Measurements from ENCODE around the gene GPC6. TPM values are rescaled to one million over a fixed set of nuclear protein-coding genes. Genes with fewer than 3 reads are reported as not detected.

GPC6 gene
- total and polyA plus RNA-seq, 10 donors = 0.22 to 9.3 (median 4.5) TPM

- Histone ChIP-seq H3K4me1 (peaks cover 0 to 26% (median 7%) of the 10 kb centered on the region in 6 donors), H3K27ac (peak overlapping the region in 6 of 8 donors; percentile 3 to 73 (median 58)), H3K36me3 (no peaks in the 10 kb centered on the region), H3K27me3 (replicated peaks in 1 of 7) (no peaks in the 10 kb centered on the region), H3K9me3 (no peaks in the 10 kb centered on the region), H3K4me3 (no peak overlapping the region)
- DNase-seq = no peak
- TF ChIP-seq POLR2AphosphoS5 (IDR thresholded peaks at IDR 0.05) (no peak), CTCF (IDR thresholded peaks at IDR 0.05 in 8 of 11, conservative IDR thresholded peaks at IDR 0.05 in 3 of 11) (no peak), POLR2A (IDR thresholded peaks at IDR 0.05) (no peak)
- intact Hi-C loops (cut with DNase I; ENCODE audit: low total_unique reads) = no loop called here
- 91 to 96% (median 95%) methylated on average over 3 of the region's 3 CpGs for WGBS, 5 donors
These were observed 1083.0 kb downstream of the GPC6 start for GRCh38 chr13:94309576-94309975.

GRCh38 chr13:94309997-94310855 is 1083.6 kb downstream of the GPC6 start:
- Histone ChIP-seq H3K4me3 (no peak overlapping the region), H3K27me3 (replicated peaks in 1 of 7) (no peaks in the 10 kb centered on the region), H3K9me3 (no peaks in the 10 kb centered on the region), H3K36me3 (no peaks in the 10 kb centered on the region), H3K4me1 (peaks cover 0 to 26% (median 7%) of the 10 kb centered on the region in 6 donors), H3K27ac (peak overlapping the region in 7 of 8 donors; percentile 3 to 73 (median 51))
- intact Hi-C loops (cut with DNase I; ENCODE audit: low total_unique reads) = no loop called here
- DNase-seq = no peak
- WGBS, 5 donors = 64 to 86% (median 75%) methylated on average over 8 of the region's 8 CpGs
- TF ChIP-seq POLR2A (IDR thresholded peaks at IDR 0.05) (no peak), CTCF (IDR thresholded peaks at IDR 0.05 in 8 of 11, conservative IDR thresholded peaks at IDR 0.05 in 3 of 11) (no peak), POLR2AphosphoS5 (IDR thresholded peaks at IDR 0.05) (no peak)

DNA sequence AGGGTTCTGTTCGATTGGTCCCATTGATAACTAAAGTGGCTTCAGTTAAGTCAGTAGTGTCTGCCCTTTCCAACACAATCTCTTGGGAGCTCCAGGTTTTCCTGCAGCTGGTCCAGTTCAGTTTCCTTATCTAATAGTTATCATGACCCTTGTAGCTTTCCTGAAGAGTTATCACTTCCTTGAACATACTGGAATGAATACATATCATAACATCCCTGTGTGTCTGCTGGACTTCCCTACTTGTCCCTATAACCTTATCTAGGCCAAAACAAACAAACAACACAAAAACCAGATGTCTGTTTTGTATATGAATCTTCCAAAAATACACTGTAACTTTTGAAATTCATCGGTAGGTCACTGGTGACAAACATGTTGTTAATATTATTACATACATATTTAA is 1085.3 kb downstream of the GPC6 start:
- no peaks in the 10 kb centered on the region for H3K27me3 ChIP-seq (replicated peaks in 1 of 7)
- no peak for DNase-seq
- peaks cover 0 to 29% (median 11%) of the 10 kb centered on the region in 6 donors for H3K4me1 ChIP-seq
- H3K27ac ChIP-seq = peak overlapping the region in 7 of 8 donors; percentile 22 to 73 (median 51)
- intact Hi-C loops (cut with DNase I; ENCODE audit: low total_unique reads) = no loop called here
- no peaks in the 10 kb centered on the region for H3K9me3 ChIP-seq
- H3K4me3 ChIP-seq = no peak overlapping the region
- no peak for TF ChIP-seq POLR2A (IDR thresholded peaks at IDR 0.05)
- no peak for TF ChIP-seq POLR2AphosphoS5 (IDR thresholded peaks at IDR 0.05)
- no peak for TF ChIP-seq CTCF (IDR thresholded peaks at IDR 0.05 in 8 of 11, conservative IDR thresholded peaks at IDR 0.05 in 3 of 11)
- 46 to 86% (median 68%) methylated on average over 2 of the region's 2 CpGs for WGBS, 5 donors
- H3K36me3 ChIP-seq = no peaks in the 10 kb centered on the region

GRCh38 chr13:94312511-94313216 is 1086.1 kb downstream of the GPC6 start:
- H3K27ac ChIP-seq = peak overlapping the region in 7 of 8 donors; percentile 10 to 73 (median 51)
- no peaks in the 10 kb centered on the region for H3K27me3 ChIP-seq (replicated peaks in 1 of 7)
- peaks cover 0 to 37% (median 13%) of the 10 kb centered on the region in 6 donors for H3K4me1 ChIP-seq
- H3K4me3 ChIP-seq = no peak overlapping the region
- WGBS, 5 donors = 73 to 85% (median 80%) methylated on average over 15 of the region's 15 CpGs
- no peaks in the 10 kb centered on the region for H3K36me3 ChIP-seq
- DNase-seq = no peak
- intact Hi-C loops (cut with DNase I; ENCODE audit: low total_unique reads) = no loop called here
- H3K9me3 ChIP-seq = no peaks in the 10 kb centered on the region
- TF ChIP-seq POLR2A (IDR thresholded peaks at IDR 0.05) = no peak
- TF ChIP-seq CTCF (IDR thresholded peaks at IDR 0.05 in 8 of 11, conservative IDR thresholded peaks at IDR 0.05 in 3 of 11) = no peak
- no peak for TF ChIP-seq POLR2AphosphoS5 (IDR thresholded peaks at IDR 0.05)
